Hematopoietic multipotent progenitor cell treated with erythropoietin and hydrocortisone succinate and interleukin-3 and kit ligand, for 6 days (in vitro differentiated cells): ENCODE data around the gene SESN3.
"Not testable (repeated sequence)": the region's sequence is repeated elsewhere in the genome, so short reads cannot be mapped to it uniquely, and the experiment has no call there.

ENCODE experiments used
- DNase-seq: peaks from one replicate; pipeline ENCODE4 v3.0.0-alpha.2; 2015

SESN3 gene, protein sequence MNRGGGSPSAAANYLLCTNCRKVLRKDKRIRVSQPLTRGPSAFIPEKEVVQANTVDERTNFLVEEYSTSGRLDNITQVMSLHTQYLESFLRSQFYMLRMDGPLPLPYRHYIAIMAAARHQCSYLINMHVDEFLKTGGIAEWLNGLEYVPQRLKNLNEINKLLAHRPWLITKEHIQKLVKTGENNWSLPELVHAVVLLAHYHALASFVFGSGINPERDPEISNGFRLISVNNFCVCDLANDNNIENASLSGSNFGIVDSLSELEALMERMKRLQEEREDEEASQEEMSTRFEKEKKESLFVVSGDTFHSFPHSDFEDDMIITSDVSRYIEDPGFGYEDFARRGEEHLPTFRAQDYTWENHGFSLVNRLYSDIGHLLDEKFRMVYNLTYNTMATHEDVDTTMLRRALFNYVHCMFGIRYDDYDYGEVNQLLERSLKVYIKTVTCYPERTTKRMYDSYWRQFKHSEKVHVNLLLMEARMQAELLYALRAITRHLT

DNA sequence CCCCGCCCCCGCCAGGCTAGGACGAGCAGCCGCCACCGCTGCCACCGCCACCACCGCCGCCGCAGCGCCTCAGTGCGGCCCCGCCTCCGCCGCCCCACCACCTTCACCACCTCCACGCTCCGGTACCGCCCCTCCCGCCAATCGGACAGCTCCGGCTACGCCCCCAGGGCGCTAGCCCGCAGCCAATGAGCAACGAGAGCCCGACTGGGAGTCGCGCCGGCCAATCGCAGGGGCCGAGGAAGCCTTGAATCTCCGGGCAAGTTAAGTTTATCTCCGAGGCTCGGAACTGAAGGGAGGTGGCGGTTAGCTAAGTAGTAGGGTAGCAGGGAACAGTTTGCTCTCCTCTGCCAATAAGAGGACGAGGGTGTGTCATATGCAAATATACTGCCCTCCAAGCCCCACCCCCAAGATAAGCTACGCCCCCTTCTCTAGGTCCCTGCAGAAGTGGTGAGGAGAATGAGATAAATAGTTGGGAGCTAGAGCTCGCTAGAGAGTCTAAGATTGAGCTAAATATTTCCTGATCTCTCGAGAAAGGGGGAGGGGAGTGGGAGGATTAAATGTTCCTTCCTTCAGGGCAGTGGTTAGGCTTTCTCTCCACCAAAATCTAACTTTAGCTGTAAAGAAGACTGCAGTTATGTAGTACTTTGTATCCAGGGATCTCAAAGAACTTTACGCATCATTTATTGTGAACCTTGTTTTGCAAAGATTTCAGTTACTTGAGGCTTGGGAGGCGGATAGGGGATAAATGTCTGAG, at the start of gene SESN3:
TSS of gene SESN3 (minus strand) at position 76 of the 754 bp plus-strand sequence. CDS start 342 bp downstream, outside the sequence.
- DNase-seq, result peak; percentile 100

DNA sequence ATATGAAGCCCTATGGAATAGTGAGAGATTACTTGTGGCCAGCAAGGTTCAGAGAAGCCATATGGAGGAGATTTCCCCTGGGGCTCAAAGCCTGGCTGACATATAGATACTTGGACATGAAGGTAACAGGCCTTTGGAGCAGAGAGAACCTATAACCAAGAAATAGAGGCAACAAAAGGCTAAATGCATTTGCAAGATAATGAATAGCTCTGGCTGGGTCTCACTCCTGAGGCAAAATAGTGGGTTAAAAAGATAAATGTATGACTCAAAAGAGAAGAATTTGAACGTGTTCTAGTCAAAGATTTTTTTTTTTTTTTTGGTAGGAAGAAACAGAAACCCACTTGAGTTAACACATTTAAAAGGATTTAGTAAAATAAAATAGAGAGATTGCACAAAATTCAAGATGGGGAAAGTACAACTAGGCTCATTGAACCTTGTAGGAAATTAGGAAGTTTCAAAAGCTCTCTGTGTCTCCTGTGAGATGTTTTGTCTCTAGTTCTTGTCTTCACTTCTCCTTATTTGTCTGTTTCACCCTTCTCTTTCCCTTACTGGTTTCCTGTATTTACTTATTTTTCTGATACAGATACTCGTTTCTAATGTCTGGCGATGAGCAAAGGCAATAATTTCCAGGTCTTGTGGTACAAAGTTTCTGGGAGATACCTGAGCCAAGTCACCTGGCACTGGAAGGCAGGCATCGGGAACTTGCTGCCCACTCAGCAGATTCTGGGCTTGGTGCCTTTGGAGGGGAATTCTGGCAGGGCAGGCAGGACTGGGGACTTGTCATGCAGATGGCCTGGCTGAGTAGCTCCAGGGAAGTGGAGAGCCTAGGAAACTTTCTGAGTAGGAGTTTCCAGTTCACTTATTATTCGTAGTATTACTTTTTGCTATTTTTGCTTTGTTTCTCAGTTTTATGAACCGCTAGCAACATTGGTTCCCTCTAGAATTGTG, 49.2 kb upstream of the SESN3 start:
- no peak for DNase-seq

GRCh38 chr11:95277868-95278267, 46.9 kb upstream of the SESN3 start:
- DNase-seq, result no peak

DNA sequence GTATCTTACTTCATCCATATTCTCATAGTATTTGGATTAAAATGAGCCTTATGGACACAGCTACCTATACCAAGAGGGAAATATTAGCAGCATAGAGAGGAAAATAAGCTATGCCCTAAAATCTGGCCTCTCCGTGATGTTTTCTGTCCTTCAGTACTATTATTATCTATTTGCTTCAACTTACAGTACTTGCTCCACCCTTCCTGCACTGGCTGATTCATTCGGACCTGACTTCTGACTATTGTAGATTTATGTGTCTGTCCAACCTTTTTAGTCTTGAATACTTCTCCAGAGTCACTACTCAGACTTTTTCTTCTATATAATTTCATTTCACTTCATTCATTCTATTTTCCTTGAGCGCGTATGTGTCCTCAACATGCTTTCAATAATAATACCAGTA, 45.1 kb upstream of the SESN3 start:
- DNase-seq, result no peak

- DNase-seq, result not testable (repeated sequence)
Measured at GRCh38 chr11:95273618-95274017, 42.6 kb upstream of the SESN3 start.

- no peak for DNase-seq
Measured at GRCh38 chr11:95269036-95269819, 38.2 kb upstream of the SESN3 start.

GRCh38 chr11:95268391-95268790, 37.4 kb upstream of the SESN3 start:
- DNase-seq, result no peak

DNA sequence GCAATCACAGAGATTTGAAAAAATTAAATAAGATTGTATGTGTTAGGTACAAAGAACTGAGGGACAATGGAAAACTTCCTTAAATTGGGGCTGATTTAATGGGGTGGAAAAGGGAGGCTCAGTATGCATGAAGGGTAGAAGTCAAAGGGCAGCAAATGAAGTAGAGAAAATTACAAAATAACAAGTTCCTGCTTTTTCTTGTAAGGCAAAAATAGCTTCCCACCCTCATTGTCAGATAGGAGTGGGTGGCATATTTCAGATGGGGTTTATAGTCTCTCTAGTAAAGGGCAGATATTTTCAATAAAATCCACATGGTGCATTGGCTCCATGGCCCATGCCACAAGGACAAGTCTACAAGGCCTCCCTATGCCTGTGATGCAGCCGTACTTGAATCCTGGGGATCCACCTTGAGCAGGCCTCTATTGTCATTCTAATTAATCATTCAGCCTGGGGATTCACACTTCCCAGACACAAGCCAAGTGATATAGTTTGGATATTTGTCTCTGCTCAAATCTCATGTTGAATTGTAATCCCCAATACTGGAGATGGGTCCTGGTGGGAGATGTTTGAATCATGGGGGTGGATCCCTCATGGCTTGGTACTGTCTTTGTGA, 36.7 kb upstream of the SESN3 start:
- DNase-seq, result no peak

DNA sequence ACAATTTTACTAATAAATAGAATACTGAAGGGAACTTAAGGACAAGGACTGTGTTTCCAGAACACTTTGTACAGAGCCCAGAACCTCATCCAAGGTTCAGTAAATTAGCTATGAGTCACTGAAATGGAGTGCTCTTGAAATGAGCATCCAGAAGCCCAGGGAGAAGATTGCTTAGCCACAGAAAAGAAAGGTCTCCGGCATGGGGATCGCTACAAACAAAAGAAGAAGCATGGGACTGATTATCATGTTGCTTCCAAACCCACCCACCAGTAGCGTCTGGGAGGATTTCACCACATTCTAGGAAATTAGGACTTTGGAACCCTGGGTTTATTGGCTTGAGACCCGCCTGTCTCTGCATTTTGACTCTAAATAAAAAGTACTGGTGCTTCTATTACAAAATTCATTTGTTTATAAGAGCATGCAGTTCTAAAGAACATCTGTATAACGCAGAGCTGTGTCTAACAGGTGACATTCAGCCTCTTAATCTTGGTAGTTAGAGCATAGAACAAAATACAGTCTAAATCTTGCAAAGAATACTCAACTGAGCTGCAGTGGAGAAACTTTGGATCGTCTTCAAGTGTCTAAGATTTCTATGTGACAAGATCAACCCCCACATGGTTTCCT, 35.9 kb upstream of the SESN3 start:
- DNase-seq, result no peak

- no peak for DNase-seq
Measured at GRCh38 chr11:95264881-95265280, 33.9 kb upstream of the SESN3 start.

GRCh38 chr11:95262994-95263765, 32.2 kb upstream of the SESN3 start:
- DNase-seq, result peak; percentile 47

DNA sequence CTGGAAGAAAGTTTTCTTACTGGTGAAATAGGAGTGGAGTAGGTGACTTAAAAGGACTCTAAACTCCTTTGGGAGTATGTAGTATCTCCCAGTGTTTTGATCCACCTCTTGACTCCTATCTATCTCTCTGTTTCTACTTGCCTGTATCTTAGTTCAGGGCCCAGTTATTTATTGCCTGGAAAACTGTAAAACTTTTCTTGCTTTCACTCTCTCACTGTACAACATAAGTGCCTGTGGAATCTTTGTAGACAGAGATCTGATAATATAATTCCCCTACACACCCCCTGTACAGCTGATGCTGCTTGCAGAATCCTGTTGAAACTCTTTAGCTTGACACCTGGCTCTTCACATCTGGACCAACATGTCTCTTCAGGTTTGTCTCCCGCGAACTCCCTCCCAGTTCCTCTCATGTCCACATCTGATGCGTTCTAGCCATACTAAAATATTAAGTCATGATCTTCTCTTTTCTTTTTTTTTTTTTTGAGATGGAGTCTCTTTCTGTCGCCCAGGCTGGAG, 26.5 kb upstream of the SESN3 start:
- no peak for DNase-seq

DNA sequence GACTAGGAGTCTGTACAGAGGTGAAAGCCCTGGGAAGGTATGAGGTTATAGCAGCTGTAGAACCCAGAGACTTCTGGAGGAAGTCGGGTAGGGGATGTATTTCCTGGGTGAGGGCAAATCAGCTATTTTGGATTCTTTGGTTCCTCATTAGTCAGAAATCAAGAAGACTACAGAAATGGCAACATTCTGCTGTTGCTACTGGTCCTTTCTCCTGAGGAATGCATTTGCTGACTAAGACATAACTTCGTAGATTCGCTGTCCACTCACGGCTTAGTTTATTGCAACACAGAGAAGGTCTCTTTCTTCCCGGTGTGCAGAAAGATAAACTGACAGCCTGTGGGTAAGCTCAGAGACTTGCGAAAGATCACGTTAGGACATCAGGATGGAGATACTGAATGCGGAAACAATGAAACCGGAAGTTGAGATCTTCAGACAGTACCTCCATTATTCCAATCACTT, 25.3 kb upstream of the SESN3 start:
- peak; percentile 75 for DNase-seq

GRCh38 chr11:95255251-95256145, 24.5 kb upstream of the SESN3 start:
- no peak for DNase-seq

- DNase-seq, result no peak
Measured at GRCh38 chr11:95254716-95255115, 23.7 kb upstream of the SESN3 start.

DNA sequence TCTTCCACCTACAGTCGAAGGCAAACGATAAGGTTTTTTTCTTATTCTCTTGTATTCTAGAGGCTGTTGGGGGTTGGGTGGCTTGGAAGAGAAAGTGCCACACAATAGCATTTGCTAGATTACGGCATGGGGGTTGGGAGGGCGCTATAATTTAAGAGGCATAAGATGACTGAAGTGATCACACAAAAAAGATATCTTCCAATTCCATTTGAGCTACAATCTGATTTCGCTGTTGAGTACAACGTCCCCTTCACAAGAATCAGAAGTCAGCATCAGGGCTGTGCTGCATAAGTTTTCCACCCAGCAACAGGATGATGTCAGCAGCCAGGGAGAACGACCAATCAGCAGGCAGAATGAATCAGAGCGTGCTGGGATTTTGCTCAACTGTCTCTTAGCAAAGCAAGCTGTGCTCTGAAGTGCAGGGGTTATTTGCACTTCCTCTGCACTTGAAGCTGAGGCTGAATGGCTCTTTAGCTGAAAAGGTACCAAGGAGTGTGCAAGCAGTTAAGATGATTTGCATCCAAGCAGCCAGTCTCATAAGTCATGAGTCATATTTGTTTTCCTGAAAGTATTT, 23.2 kb upstream of the SESN3 start:
- DNase-seq, result peak; percentile 89

- no peak for DNase-seq
Measured at GRCh38 chr11:95253141-95253540, 22.1 kb upstream of the SESN3 start.

- no peak for DNase-seq
Measured at GRCh38 chr11:95252586-95252985, 21.6 kb upstream of the SESN3 start.
